ENCODE measurements around the gene PTPA.

PTPA gene

DNA sequence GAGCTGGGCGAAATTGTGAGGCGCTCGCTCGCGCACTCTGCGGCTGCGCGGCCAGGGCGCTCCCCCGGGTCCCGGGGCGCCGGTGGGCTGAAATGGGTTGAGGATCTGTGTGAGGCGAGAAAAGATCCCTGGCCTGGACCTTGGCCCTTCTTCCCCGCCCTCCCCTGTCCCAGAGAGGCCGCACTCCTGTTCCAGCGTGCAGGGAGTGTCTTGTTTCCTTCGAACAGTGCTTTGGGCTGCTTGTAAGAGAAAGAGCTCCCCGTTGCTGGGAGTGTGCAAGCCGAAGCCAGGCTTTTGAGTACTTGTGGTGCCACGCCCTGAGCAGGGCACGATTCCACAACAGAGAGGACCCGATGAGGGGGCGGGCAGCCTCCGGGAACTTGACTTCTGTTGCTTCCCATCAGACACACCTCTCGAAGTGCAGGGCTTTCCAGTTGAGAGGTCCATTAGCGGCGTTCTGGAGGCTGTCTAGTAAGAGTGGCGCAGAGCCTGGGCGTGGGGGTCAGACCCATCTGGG, 29.8 kb upstream of the PTPA start:
- DNase-seq (ENCODE audit: low read depth in 3 of 3) = peak in 1 of 3 experiments; percentile 30

DNA sequence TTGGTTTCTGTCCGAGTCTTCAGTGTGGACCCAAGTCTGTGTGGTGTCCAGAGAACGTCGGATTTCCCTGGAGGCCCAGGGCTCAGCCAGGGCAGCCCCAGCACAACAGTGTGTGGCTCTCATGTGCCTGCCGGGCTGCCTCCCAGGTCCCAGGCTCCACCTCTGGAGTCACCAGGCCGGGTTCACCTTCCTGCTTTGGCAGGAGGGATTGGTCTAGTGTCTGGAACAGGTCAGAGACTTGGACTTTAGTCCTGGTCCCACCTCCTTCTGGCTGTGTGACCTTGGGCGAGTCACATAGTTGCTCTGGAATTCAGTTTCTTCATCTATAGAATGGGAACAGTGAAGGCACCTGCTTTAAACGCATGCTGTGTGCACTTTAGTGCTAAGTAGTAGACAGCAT, 27.1 kb upstream of the PTPA start:
- no peak for DNase-seq (ENCODE audit: low read depth in 3 of 3)

- no peak for DNase-seq (ENCODE audit: low read depth in 3 of 3)
These were observed 22.0 kb upstream of the PTPA start for GRCh38 chr9:129089246-129089645.

- DNase-seq (ENCODE audit: low read depth in 3 of 3) = no peak
These were observed 17.4 kb upstream of the PTPA start for GRCh38 chr9:129093602-129094386.

GRCh38 chr9:129094387-129095169, 16.6 kb upstream of the PTPA start:
- no peak for DNase-seq (ENCODE audit: low read depth in 3 of 3)

DNA sequence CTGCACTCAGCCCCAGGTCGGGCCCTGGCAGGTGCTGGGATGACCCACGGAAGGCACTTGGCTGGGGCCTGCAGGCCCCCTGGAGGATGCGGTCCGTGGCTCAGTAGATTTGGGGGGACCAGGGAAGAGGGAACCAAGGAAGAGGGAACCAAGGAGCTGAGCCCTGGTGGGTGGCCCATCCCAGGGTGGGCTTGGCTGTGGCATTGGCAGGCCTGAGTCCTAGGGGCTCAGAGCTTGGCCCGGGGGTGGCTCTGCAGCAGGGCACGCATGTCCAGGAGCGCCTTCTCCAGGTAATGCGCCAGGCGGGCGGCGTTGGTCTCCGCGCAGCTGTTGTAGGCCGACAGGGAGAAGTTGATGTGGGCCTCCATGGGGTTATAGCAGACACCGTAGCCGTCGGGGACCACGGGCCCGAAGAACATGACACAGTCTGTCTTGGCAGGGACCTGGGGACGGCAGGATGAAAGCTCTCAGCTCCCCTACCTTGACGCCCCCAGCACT, 16.0 kb upstream of the PTPA start:
- no peak for DNase-seq (ENCODE audit: low read depth in 3 of 3)

GRCh38 chr9:129095908-129096307, 15.3 kb upstream of the PTPA start:
- no peak for DNase-seq (ENCODE audit: low read depth in 3 of 3)

GRCh38 chr9:129097671-129098306, 13.4 kb upstream of the PTPA start:
- DNase-seq (ENCODE audit: low read depth in 3 of 3) = no peak

DNA sequence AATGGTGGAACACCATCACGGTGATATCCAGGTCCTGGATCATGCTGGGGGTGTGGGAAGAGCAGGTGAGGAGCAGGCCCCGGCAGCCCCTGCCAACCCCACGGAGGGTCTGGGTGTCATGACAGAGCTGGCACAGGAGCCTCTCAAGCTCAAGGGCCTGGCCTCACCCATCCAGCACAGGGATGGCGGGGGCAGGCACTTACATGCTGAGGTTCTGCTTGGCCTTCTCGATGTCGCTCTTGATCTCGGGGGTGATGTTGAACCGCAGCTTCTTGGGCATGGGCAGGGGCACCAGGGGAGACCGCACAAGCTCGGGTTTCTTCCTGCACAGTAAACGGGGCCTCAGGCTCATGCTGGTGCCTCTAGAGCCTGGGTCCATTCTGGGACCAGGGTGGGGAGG, 12.9 kb upstream of the PTPA start:
- no peak for DNase-seq (ENCODE audit: low read depth in 3 of 3)

- no peak for DNase-seq (ENCODE audit: low read depth in 3 of 3)
These were observed 10.6 kb upstream of the PTPA start for GRCh38 chr9:129100383-129101169.

DNA sequence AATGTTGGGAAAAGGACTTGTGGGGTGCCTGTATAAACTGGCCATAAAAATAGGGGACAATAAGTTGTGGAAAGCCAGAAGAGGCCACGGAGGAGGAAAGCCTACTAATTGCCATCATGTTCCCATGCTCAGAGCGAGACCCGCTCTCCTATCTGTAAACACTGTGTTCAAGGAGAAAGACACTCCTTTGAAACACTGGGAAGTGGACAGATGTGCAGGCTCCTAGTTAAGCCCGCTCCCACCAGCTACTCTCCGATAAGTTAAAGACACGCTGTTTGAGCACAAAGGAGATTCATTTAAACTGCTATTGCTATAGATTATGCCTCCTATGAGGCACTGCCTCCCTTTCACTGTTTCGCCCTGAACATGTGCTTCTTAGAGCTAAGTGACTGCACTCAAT, 9.9 kb upstream of the PTPA start:
- no peak for DNase-seq (ENCODE audit: low read depth in 3 of 3)

DNA sequence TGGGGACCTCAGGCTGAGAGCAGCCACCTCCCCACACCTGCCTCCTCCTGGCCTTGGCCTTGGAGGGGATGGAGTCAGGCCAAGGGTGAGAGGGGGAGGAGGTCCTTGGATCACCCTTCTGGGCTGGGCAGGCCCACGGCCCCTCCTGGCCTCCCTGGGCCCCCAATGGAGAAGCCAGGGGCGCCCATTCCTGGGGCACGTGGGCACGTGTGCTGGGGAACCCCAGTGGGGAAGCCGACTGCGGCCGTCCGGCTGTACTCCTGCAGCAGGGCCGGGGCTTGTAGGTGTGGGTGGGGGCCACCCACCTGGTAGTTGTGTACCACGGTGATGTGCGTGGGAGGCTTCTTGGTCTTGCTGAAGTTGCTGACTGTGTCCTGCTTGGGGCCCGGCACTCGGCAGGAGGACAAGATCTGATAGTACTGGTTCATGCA, 9.1 kb upstream of the PTPA start:
- DNase-seq (ENCODE audit: low read depth in 3 of 3) = no peak

- DNase-seq (ENCODE audit: low read depth in 3 of 3) = peak in 1 of 3 experiments; percentile 12
These were observed 8.2 kb upstream of the PTPA start for GRCh38 chr9:129102791-129103594.

DNA sequence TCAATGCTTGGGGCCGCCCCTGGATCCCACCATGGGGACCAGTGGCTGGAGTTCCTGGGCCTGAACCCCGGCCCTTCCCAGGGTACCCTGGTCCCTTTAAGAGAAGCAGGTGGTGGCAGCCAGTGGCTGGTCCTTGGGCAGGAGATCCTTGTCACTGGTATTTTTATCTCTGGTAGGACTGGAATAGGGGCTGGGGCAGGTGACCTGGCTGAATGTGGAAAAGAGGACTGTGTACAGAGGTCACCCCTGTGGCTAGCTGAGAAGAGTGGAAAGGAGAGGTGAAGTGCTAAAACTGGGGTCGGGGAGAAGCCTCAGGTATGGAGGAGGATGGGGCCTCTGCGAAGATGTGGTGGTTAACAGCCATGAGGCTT, 7.6 kb upstream of the PTPA start:
- no peak for DNase-seq (ENCODE audit: low read depth in 3 of 3)

- no peak for DNase-seq (ENCODE audit: low read depth in 3 of 3)
These were observed 7.2 kb upstream of the PTPA start for GRCh38 chr9:129104051-129104450.

DNA sequence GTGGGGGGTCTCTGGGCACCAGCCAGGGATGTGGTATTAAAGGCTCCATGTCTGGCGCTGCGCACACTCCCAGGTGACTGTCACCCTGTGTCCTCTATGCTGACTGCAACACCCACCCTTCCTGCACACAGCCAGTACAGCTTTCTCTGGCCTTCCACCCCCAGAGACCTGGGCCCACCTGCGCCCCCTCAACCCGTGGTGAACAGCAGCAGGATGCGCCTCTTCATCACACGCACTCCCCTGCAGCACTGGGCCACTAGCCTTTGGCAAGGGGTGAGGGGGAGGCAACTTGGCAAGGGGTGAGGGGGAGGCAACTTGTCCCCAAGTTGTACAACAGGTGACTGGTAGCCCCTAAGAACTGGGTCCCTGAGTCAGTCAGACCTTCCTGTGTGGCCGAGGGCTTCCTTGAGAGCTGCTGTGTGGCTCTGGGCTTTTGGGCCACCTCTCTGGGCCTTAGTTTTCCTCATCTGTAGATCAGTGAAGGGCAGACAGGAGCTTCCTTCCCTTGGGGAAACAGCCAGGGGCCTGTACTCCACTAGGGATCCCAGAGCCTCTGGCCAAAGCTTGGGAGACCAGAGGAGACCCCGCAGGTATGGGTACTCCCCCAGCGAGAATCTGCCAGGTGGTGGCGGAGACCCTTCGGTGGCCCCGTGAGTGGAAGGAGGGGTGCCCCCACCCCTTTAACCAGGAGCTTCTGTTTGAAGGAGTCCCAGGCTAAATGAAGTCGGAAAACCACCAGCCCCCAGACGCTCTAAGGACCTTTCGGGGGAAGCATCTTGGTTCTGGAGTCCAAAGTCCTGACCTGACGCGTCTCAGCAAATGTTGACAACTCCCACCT, 5.1 kb upstream of the PTPA start:
- DNase-seq (ENCODE audit: low read depth in 3 of 3) = no peak

DNA sequence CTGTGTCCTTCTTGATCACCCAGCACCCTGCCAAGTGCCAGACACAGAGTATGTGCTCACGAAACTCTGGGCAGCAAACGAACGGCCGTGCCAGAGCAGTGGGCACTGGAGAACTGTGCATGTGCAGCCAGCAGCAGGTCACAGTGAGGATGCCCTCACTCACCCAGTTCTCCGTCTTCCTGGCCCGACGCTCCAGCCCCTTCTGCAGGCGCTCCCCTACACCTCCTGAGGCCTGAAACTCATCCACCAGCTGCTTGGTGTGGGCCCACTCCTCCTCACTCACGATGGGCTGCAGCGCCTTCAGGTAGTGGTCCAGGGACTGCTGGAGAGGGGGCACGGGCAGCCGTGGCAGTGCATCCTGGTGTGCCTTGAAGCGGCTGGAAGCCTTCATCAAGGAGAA, 3.6 kb upstream of the PTPA start:
- no peak for DNase-seq (ENCODE audit: low read depth in 3 of 3)

GRCh38 chr9:129108083-129108804, 3.0 kb upstream of the PTPA start:
- DNase-seq (ENCODE audit: low read depth in 3 of 3) = no peak

Measured in stimulated activated CD4-positive, alpha-beta T cell treated with anti-CD3 and anti-CD28 coated beads, TNF-alpha, amount 100 ng/mL, for 24 hours (primary cell).